ENCODE results near the gene TAAR2.
A peak's percentile ranks its signal among the peaks of the same experiment; 100 is the strongest.
"Not testable (repeated sequence)": the region's sequence is repeated elsewhere in the genome, so short reads cannot be mapped to it uniquely, and the experiment has no call there.

The TAAR2 gene, protein sequence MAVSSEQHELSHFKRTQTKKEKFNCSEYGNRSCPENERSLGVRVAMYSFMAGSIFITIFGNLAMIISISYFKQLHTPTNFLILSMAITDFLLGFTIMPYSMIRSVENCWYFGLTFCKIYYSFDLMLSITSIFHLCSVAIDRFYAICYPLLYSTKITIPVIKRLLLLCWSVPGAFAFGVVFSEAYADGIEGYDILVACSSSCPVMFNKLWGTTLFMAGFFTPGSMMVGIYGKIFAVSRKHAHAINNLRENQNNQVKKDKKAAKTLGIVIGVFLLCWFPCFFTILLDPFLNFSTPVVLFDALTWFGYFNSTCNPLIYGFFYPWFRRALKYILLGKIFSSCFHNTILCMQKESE

DNA sequence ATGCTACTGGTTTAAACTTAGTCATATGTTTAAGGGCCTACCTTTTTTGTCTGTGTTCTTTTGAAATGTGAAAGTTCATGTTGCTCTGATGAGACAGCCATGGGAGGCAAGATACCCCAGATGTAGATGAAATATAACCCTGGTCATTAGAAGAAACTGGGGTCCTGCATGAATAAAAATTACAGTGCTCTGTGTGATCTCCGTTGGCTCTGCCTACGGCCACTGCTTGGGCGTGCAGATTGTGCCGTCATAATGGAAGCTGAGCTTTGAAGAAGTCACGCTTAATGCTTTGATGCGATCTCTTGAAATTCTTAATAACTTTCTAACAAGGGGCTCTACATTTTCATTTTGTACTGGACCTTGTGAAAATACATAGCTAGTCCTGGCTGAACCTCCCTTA lies at the start of gene TAAR2:
Gene TAAR2, minus strand, starts transcription at position 101 of the 400 bp plus-strand sequence. Its CDS starts 0 bp downstream, at position 101.
- no peak for DNase-seq (ENCODE audit: low spot score)

DNA sequence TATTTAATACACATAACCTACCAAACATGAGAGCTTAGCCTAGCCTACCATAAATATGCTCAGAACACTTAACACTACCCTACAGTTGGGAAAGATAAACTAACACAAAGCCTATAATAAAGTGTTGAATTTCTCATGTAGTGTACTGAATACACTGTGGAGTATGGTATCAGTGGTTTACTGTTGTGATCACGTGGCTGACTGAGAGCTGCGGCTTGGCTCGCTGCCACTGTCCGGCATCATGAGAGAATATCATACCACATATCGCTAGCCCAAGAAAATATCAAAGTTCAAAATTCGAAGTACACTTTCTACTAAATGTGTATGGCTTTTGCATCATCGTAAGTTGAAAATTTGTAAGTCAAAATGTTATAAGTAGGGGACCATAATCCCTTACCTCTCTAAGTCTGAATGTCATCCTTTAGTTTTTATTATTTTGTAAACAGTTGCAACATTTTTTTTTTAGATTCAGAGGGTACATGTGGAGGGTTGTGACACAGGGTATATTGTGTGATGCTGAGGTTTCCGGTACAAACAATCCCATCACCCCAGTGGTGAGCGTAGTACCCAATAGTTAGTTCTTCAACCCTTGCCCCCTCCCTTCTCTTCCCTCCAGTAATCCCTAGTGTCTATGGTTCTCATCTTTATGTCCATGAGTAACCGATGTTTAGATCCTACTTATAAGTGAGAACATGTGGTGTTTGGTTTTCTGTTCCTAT lies 49.5 kb upstream of the TAAR2 start:
- no peak for DNase-seq (ENCODE audit: low spot score)

DNA sequence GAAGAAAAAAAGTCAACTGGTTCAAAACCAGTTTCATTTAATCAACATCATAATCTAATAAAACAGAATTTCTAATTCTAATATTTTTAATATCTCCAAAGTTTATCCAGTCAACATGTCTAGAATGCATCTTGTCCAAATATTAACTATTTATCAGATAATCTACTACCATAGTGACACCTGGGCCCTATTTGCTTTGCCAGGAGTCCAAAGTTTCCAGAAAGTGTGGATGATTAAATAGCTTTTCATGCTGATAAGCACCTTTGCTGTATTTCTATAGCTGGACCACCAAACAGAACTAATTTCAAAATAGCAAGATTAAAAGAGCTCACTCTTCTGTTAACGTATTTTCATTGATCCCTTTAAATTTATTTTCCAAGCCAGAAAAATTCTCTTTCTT lies 47.2 kb upstream of the TAAR2 start:
- no peak for DNase-seq (ENCODE audit: low spot score)

DNA sequence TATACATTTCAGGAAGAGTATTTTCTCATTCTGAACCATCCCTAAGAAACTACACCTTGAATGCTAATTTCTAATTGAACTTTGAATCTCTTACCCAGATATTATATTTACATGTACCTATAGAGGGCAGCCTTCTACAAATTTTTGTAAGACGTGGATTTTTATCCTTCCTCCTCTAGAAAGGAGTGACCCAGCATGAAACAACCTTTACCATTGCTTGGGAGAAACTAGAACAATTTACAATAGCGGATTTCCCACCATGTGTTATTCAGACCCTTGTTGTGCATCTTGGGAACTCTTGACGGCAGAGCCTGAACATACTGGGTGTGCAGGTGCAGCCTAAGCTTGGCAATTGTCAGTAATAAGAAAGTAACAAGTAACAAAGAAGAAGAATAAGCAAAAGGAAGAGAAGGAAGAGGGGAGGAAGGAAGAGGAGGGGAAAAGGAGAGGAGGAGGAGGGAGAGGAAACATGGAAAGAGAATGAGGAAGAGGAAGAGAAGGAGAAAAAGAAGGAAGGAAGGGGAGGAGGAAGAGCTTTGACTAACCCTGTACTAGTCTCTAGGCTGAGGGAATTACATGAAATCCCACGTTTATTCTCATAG lies 45.7 kb upstream of the TAAR2 start:
- peak; percentile 42 for DNase-seq (ENCODE audit: low spot score)

DNA sequence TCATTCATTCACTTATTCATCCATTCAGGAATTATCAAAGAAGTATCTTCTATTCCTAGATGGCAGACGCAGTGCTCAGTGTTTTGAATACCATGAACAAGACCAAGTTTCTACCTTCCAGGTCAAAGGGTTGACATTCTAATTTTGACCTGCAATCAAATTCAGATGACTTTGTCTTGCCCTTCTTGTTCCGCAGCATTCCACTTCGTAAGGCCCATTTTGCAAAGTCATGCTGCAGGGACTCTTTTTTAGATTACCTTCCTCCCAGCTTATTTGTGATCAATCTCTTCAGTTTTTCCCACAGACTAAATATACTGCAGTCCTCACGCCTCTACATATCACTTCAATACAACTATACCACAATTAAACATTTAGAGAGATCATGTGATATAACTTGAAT lies 42.0 kb upstream of the TAAR2 start:
- DNase-seq (ENCODE audit: low spot score) = no peak

DNA sequence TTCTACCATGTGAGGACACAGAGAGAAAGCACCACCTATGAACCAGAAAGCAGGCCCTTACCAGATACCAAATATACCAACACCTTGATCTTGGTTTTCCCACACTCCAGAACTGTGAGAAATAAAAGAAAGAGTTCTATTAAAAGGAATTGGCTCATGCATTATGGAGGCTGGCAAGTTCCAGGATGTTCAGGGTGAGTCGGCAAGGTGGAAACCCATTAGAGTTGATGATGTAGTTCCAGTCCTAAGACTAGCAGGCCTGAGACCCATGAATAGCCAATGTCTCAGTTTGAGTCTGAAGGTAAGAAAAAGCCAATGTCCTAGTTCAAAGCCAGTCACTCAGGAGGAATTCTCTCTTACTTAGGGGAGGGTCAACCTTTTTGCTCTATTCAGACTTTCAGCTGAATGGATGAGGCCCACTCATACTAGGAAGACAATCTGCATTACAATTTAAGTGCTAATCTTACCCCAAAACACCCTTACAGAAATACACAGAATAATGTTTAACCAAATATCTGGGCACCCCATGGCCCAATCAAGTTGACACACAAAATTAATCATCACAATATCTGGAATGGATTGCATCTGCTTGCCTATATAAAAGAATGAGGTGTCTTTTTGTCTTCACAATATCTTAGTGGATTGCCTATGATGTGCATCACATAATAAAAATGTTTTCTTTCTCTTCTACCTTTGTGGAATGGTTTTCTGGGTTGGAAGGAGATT lies 40.4 kb upstream of the TAAR2 start:
- DNase-seq (ENCODE audit: low spot score) = no peak

DNA sequence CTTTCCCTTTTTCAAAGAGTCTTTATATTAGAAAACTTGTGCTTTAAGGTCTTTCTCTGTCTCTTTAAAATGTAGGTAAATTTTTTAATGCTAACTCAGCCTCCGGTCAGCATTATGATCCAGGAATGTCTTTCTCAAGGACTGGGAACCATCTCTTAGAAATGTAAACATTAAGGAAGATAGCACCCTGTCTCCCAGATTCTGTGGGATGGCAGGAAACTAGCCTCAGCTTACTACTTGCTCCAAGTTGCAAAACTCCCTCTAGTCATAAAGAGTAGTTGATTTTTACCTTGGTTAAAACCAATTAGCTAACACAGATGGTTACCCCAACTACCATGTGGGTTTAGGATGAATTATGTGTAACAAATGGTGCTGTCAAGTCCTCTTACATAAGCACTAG lies 39.6 kb upstream of the TAAR2 start:
- no peak for DNase-seq (ENCODE audit: low spot score)

DNA sequence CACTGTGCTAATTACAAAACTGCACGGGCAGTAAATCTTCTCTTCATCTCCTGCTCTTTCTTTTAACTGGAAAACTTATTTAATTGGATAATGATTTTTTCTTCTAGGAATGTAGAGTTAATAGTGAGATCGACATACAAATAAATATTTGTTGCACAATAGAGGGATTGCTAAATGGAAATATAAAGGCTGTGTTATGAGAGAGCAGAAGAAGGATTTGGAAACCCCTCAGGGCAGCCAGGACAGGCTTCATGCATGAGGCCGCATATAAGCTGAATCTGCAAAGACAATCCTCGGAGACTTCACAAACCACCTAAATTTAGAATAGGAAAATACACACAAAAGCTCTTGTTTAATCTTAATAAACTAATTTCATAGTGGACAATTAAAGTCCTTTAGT lies 37.8 kb upstream of the TAAR2 start:
- no peak for DNase-seq (ENCODE audit: low spot score)

DNA sequence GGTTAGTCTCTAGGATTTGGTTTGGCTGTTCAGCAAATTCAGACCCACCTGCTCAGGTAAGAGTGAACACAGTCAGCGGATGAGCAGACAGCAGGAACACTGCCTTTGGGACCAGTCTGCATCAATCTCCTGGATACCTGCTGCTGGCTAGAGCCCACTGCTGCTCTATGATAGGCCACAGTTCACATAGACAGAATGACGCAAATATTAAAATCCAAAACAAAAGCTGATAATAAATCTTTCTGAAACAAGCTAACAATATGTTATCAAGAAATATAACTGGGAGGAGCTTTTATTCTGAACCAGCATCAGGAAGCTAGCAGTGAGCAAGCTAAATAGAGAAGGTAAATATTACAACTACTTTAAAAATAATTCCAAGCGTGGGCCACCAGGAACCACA lies 35.0 kb upstream of the TAAR2 start, which contains the start of gene TAAR1:
Gene TAAR1, minus strand, starts transcription at position 101 of the 400 bp plus-strand sequence. CDS start 13,179 bp downstream, outside the sequence.
- DNase-seq (ENCODE audit: low spot score) = no peak

DNA sequence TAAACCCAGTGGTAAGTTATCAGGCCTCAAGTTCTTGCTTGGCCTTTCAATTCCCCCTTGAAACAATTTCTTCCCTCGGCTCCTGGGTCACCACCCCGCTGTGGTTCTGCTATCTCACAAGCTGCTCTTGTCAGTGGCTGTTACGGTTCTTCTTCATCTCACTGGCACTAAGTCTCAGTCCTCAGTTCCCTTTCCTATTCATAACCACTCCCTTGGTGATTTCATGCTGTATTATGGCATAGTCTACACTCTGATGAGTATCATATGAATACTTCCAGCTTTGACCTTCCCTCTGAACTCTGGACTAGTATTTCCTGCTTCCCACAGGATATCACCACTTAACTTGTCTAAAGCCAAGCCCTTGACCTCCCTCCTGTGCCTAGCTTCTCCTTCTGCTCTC lies 27.0 kb upstream of the TAAR2 start:
- no peak for DNase-seq (ENCODE audit: low spot score)

DNA sequence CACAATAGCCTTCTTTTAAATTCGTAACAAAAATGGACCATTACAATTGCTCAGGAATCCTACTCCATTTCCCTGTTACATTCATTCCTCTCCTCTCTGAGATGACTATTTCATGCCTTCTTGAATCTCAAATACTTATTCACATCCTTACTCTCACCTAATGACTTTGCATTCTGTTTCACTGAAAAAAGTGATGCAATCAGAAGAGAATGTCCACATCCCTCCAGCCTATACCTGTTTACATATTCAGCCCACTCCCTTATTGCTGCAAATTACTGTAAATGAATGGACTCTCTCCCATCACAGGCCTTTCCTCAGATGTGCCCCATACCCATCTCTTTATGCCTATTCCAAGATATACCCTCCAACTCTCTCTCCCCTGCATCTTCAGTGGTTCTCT lies 26.4 kb upstream of the TAAR2 start:
- DNase-seq (ENCODE audit: low spot score) = no peak

DNA sequence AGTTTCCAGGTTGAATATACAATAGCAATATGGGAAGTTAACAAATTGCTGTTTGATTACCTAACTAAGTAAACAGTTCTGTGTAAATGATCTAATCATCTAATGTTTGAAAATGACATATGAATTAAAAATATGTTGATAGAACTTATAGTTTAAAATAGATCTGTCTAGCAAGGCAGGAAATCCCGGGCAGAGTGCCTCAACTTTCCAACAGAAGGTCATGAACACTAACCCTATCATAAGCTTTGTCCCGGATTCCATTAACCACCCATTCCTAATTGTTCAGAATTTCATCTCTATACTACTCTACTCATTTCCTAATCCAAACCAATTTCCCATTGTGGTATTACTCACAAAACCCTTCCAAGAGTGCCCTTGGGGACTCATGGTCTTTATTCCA lies 24.8 kb upstream of the TAAR2 start:
- no peak for DNase-seq (ENCODE audit: low spot score)

DNA sequence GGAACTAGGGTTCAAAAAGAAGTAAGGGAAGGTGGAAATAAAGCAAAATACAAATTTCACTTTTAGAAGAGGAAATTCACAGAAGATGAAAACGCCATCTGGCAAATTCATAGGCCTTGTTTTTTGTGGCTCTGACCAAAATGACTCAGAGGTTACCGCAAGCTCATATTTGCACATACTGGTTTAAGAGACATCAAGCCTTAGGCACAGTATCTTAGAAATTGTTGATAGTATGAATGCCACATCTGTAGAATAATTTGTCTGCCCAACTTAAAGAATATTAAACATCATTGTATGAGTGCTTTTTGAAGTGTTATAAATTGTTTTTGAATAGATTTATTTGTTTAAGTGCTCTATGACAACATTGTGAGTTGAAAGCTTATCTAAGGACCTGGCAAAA lies 24.3 kb upstream of the TAAR2 start:
- peak; percentile 15 for DNase-seq (ENCODE audit: low spot score)

DNA sequence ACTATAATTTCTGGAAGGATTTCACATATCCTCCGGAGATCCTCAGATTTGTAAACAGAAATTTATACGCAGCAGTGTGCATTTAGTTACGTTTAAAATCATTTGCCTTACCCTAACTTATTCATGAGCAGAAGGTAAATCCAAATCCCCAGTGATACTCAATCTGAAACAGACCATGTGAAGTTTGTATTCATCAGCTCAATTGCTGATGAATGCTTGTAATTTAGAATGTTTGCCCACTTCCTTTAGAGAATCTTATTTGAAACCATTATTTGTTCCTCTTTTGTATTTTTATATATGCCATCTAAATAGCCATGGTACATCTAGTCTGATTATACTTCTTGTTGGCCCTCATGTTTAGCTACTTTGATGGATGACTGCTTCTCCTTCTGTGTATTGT lies 19.5 kb upstream of the TAAR2 start:
- no peak for DNase-seq (ENCODE audit: low spot score)

DNA sequence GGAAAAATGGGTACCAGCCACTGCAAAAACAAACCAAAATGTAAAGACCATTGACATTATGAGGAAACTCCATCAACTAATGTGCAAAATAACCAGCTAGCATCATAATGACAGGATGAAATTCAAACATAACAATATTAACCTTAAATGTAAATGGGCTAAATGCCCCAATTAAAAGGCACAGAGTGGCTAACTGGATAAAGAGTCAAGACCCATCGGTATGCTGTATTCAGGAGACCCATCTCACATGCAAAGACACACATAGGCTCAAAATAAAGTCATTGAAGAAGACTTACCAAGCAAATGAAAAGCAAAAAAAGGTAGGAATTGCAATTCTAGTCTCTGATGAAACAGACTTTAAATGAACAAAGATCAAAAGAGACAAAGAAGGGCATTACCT lies 13.1 kb upstream of the TAAR2 start:
- DNase-seq (ENCODE audit: low spot score) = not testable (repeated sequence)

DNA sequence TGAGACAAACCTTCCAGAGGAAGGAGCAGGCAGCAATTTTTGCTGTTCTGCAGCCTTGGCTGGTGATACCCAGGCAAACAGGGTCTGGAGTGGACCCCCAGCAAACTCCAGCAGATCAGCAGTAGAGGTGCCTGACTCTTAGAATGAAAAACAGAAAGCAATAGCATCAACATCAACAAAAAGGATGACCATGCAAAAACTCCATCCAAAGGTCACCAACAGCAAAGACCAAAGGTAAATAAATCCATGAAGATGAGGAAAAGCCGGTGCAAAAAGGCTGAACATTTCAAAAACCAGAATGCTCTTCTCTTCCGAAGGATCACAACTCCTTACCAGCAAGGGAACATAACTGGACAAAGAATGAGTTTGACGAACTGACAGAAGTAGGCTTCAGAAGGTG lies 11.8 kb upstream of the TAAR2 start:
- not testable (repeated sequence) for DNase-seq (ENCODE audit: low spot score)

DNA sequence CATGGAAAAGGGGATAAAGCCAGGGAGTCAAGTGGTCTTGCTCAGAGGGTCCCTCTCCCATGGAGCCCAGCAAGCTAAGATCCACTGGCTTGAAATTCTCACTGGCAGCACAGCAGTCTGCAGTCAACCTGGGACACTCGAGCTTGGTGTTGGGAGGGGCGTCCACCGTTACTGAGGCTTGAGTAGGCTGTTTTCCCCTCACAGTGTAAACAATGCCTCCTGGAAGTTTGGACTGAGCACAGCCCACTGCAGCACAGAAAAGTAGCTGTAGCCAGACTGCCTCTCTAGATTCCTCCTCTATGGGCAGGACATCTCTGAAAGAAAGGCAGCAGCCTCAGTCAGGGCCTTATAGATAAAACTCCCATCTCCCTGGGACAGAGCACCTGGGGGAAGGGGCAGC lies 11.2 kb upstream of the TAAR2 start:
- not testable (repeated sequence) for DNase-seq (ENCODE audit: low spot score)

DNA sequence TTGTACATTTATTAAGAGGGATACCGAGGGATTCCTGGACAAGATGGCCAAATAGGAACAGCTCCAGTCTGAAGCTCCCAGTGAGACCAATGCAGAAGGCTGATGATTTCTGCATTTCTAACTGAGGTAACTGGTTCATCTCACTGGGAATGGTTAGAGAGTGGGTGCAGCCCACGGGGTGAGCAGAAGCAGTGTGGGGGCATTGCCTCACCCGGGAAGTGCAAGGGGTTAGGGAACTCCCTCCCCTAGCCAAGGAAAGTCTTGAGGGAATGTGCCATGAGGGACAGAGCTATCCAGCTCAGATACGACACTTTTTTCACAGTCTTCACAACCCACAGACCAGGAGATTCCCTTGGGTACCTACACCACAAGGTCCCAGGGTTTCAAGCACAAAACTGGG lies 10.7 kb upstream of the TAAR2 start:
- DNase-seq (ENCODE audit: low spot score) = no peak

DNA sequence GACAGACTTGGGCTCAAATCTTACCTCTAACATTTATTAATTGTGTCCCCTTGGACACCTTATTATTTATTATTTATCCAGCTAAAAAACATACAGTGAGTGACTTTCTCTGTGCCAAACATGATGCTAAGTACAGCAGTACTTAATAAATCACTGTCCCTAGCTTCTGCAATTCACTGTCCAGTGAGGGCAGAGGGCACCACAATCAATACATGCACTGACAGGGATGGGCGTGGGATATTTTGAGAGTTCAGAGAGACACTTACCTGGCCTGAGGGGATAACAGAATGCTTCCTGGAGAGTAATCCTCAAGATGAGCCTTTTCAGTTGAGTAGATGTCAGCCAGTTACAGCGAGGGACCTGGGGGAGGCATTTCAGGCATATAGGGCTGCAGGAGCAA lies 9.3 kb upstream of the TAAR2 start:
- DNase-seq (ENCODE audit: low spot score) = no peak

DNA sequence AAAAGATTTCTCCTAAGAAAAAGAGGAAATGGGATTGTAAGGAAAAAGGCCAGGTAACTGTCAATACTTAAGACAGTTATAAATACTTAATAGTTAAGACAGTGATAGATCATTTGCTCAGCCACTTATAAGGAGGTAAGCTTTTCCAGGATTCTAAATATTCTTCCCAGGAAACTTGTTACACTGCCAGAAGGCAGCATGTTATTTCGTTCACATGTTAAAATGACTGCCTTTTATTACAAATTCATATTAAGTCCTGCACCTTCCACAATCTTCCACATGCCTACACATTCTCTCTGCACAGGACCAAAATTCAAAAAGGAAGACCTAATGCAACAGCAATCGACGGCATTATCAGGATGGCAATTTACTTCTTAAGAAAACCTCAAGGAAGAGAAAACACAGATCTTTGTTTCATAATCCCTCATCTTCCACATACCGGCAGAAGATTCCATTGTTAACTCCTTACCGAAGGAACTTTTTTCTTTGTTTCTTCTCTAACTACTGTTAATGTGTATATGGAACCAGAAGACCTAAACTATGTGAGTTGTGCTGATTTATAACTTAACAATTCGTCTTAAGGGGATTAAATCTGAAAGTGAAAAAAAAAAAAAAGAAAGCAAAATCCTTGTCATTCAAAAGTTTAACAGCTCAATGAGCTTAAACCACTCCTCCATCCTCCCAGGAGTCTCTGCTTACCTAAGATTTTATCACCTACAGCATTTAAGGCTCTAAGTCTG lies 799 bp downstream of the TAAR2 start:
- no peak for DNase-seq (ENCODE audit: low spot score)

DNA sequence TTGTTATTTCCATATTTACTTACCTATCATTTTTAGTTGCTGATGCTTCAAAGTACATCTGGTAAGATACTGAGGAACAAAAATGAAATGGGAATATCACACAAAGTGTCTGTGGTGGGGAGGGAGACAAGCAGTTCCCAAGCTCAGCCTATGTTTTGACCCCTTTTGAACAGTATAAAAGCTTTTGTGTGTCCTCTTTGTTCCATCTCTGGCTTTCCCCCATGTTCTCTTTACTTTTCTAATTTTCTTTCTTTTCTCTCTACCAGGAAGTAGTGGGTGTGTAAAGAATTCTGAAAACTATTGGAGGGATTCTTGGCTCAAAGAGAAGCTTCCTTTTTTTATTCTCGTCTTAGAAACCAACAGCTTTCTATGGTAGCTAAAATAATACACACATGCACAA lies 7.4 kb downstream of the TAAR2 start:
- no peak for DNase-seq (ENCODE audit: low spot score)

DNA sequence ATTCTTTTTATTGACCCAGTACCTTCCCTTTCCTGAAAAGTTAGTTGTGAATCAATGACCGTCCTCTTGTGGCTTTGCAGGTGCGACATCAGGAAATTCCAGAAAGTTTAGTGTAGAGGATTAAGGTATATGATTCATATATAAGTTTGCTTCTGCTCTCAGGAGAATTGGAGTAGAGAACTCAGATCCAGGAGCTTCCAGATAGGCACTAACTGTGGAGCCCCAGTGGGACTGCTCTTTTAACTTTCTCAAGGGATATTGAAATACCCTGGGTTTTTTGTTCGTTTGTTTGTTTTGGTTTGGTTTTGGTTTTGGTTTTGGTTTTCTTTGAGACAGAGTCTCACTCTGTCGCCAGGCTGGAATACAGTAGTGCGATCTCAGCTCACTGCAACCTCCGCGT lies 9.5 kb downstream of the TAAR2 start:
- no peak for DNase-seq (ENCODE audit: low spot score)

Measured in AG20443 (cell line).